Measurements from ENCODE around the gene PSMC1.

The PSMC1 gene

DNA sequence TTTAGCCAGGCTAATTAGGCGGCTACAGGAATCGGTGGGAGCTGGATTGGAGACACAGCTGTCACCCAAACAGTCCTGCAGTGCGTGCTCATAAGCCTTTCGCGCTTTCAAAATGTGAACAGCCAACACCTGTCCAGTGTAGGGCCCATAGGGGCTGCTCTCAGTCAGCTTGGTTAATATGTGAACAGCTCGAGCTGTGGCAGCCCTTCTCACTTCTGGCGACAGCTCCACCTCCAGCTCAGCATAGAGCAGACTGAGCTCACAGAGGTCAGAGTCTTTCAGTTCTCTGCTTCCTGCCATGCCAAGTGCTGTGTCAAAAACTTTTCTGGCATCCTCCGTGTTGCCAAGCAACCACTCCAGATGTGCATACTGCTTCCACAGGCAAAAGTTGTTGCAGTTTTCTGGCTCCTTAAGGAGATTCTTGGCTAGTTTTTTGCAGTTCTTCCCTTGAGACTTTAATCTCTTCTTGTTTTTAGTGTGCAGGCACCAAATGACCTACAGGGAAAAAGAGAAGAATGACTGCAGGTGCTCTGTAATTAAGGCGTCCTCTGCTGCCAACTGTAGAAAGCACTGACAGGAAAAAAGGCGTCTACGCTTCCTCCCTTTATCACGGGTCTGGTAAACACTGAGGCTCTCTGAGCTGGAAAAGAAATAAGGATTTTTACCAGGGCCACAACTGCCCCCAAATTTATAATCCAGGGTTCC lies 32.5 kb downstream of the PSMC1 start:
- no peak for TF ChIP-seq CTCF (conservative IDR thresholded peaks at IDR 0.05)
- no peak for TF ChIP-seq ZFX (IDR thresholded peaks at IDR 0.05)
- no peak overlapping the region for H3K27ac ChIP-seq

DNA sequence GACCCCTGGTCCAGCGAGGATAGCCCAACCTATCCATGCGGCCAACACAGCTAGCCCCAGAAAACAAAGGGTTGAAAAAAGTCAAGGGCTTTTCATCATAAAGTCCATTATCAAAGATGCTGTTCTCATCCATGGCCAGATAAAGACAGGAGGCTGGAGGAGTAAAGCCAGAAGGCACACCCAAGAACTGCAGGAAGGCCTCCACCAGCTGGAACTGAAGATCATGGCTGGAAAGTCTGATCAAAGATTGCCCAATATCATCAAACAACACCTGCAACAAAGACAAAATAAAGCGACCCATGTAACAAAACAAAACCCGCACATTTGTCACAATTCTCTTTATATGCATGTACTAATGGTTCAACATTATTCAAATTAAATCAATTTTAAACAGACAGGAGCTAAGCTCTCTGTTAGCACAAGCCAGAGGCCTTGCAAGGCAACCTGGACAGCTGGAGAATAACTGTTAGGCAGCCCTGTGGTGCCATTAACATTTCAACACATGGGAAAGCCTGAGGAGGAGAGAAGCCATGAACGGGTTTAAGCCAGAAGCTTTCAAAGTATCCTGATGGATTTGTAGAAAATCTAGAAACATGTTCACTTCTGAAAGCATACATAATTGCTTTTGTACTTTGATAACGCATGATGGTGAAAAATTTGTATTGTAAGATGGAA lies 34.1 kb downstream of the PSMC1 start:
- H3K27ac ChIP-seq: no peak overlapping the region
- TF ChIP-seq ZFX (IDR thresholded peaks at IDR 0.05): no peak
- no peak for TF ChIP-seq CTCF (conservative IDR thresholded peaks at IDR 0.05)

DNA sequence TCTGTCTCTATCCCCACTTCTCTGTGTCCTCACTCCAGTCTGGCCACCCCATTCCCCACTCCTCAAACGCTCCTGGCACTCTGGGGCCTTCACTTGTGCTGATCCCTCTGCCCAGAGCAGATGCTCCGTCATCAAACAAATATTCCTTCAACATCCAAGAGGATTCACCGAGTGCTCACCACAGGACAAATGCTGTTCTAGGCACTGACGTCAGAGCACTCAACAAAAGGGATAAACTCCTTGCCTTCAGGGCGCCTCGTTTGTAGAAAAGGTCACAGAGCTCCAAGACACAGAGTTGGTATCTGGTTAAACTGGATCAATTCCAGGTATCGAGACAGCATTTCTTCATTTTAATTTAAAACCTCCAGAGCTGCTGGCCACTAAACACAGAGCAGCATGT lies 35.3 kb downstream of the PSMC1 start:
- TF ChIP-seq ZFX (IDR thresholded peaks at IDR 0.05) (no peak), CTCF (conservative IDR thresholded peaks at IDR 0.05) (no peak)
- H3K27ac ChIP-seq: no peak overlapping the region

GRCh38 chr14:90293766-90294730 lies 37.7 kb downstream of the PSMC1 start:
- TF ChIP-seq CTCF (conservative IDR thresholded peaks at IDR 0.05) (no peak; the same call in 1 of the 2 replicates), ZFX (IDR thresholded peaks at IDR 0.05) (no peak)
- H3K27ac ChIP-seq: no peak overlapping the region

GRCh38 chr14:90294872-90295271 lies 38.5 kb downstream of the PSMC1 start:
- H3K27ac ChIP-seq: no peak overlapping the region
- TF ChIP-seq ZFX (IDR thresholded peaks at IDR 0.05): no peak
- TF ChIP-seq CTCF (conservative IDR thresholded peaks at IDR 0.05): no peak

GRCh38 chr14:90295870-90296516 lies 39.6 kb downstream of the PSMC1 start:
- H3K27ac ChIP-seq: no peak overlapping the region
- TF ChIP-seq CTCF (conservative IDR thresholded peaks at IDR 0.05): no peak
- TF ChIP-seq ZFX (IDR thresholded peaks at IDR 0.05): no peak
